Thoracic aorta (tissue), 2 donors: Measurements from ENCODE around the gene CAND2. TPM values are rescaled to one million over a fixed set of nuclear protein-coding genes. Genes with fewer than 3 reads are reported as not detected.

Source experiments
- ATAC-seq: fragments of 150-250 bp; one replicate; pipeline ENCODE4 v1.8.0; 2017; ENCODE audit warnings: low read depth; ENCODE audit not compliant: insufficient number of reproducible peaks, low FRiP score
- DNase-seq: peaks from one replicate; pipeline ENCODE4 v3.0.0-alpha.2; 2020; ENCODE audit warnings: low spot score
- H3K27ac ChIP-seq, 2 donors: fragments of 200-600 bp; sonication (generic); 1 replicate in 1 of 2; 2 replicates in 1 of 2; pipeline ENCODE4 v1.5.1; 2016; ENCODE audit warnings: mild to moderate bottlenecking in 2 of 2, moderate library complexity in 2 of 2
- H3K27me3 ChIP-seq: fragments of 200-600 bp; sonication (generic); replicated peaks from 2 replicates; pipeline ENCODE4 v1.6.0; 2016; ENCODE audit warnings: mild to moderate bottlenecking; ENCODE audit not compliant: insufficient read depth
- H3K36me3 ChIP-seq: fragments of 200-600 bp; sonication (generic); one replicate; pipeline ENCODE4 v1.5.1; 2016
- H3K4me1 ChIP-seq, 2 donors: fragments of 200-600 bp; sonication (generic); 1 replicate in 1 of 2; 2 replicates in 1 of 2; pipeline versions ENCODE4 v1.5.1 to v1.6.0; 2016; ENCODE audit warnings: low read depth in 2 of 2, mild to moderate bottlenecking in 1 of 2; ENCODE audit not compliant: control insufficient read depth in 1 of 2
- H3K4me3 ChIP-seq: fragments of 200-600 bp; sonication (generic); 2 replicates; pipeline ENCODE4 v1.5.1; 2016; ENCODE audit warnings: mild to moderate bottlenecking
- H3K9me3 ChIP-seq: fragments of 200-600 bp; sonication (generic); 2 replicates; pipeline ENCODE4 v1.5.1; 2016
- CTCF ChIP-seq: fragments of 200-600 bp; sonication (generic); IDR thresholded peaks from one replicate; pipeline ENCODE4 v1.5.1; 2019; ENCODE audit warnings: antibody characterized with exemption
- total RNA-seq, 2 donors: library from RNA; depleted of rRNA; stranded (reverse); fragments of >200 nt; gene quantifications; one replicate each; pipeline versions ENCODE4 v1.1.0 to v1.2.3, GENCODE V29; 2016

The CAND2 gene
- total RNA-seq, 2 donors from 2014 or later, result 25.9 to 44.6 TPM

DNA sequence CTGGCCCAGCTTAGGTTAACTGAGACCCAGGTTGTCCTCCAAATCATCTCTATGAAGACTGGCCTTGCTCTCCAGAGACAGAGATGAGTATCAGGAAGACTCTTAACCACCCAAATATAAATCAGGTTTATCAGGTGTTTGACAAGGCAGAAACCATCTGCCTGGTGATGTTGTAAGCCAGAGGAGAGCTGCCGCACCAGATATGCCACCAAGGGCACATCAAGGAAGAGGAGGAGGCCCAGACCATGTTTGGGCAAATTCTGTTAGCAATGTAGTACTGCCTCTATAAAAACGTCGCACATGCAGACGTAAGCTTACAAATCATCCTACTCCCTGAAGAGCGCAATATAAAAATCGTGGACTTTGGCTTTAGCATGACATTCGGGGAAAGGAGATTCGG, 65.9 kb downstream of the CAND2 start:
- no peak for DNase-seq
- ATAC-seq, result no peak
- H3K27me3 ChIP-seq, result no peaks in the 10 kb centered on the region
- no peaks in the 10 kb centered on the region for H3K36me3 ChIP-seq
- H3K4me1 ChIP-seq, result no peaks in the 10 kb centered on the region
- TF ChIP-seq CTCF, result no peak
- H3K4me3 ChIP-seq, result no peak overlapping the region
- no peak overlapping the region for H3K27ac ChIP-seq
- H3K9me3 ChIP-seq, result peaks cover 4% of the 10 kb centered on the region

GRCh38 chr3:12865271-12865670, 68.8 kb downstream of the CAND2 start:
- no peaks in the 10 kb centered on the region for H3K27me3 ChIP-seq
- peaks cover 5 to 15% of the 10 kb centered on the region in 2 donors for H3K4me1 ChIP-seq
- DNase-seq, result no peak
- H3K36me3 ChIP-seq, result no peaks in the 10 kb centered on the region
- peaks cover 4% of the 10 kb centered on the region for H3K9me3 ChIP-seq
- ATAC-seq, result no peak
- TF ChIP-seq CTCF, result no peak
- no peak overlapping the region for H3K27ac ChIP-seq
- H3K4me3 ChIP-seq, result no peak overlapping the region

- Histone ChIP-seq H3K4me3 (no peak overlapping the region), H3K27ac (no peak overlapping the region), H3K27me3 (no peaks in the 10 kb centered on the region), H3K36me3 (no peaks in the 10 kb centered on the region), H3K9me3 (peaks cover 4% of the 10 kb centered on the region), H3K4me1 (peaks cover 8 to 28% of the 10 kb centered on the region in 2 donors)
- no peak for TF ChIP-seq CTCF
- ATAC-seq (no peak), DNase-seq (no peak)
Measured at GRCh38 chr3:12866836-12867235, 70.4 kb downstream of the CAND2 start.

DNA sequence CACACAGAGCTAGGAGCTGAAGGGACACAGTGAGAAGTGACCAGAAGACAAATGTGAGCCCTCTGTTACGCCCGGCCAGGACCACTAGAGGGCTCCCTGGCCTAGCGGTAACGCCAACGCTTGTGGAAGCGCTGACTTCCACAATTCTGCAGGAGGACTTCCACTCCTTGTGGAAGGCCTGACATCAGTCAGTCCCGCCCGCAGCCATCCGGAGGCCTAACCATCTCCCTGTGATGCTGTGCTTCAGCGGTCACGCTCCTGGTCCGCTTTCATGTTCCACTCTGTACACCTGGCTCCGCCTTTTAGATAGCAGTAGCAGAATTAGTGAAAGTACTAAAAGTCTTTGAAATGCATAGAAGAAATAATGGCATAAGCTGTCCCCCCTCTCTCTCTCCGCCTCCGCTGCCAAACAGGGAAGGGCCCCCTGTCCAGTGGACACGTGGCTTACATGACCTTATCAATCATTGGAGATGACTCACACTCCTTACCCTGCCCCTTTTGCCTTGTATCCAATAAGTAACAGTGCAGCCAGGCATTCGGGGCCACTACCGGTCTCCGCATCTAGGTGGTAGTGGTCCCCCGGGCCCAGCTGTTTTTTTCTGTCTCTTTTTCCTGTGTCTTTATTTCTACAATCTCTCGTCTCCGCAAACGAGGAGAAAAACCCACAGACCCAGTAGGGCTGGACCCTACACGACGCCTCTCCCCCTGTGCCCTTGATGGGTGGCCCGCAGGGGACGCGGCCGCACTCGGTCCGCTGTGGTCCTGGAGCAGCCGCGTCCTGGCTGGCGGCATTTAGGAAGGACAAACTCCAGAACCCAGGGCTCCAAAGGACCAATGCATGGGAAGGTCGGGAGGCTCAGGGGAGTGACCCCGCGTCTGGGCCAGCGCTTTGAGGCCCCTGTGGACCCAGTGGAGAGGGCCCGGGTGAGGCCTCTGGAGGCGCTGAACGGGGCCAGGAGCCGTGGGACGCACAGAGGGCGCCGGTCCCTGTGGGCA, 71.9 kb downstream of the CAND2 start:
- TF ChIP-seq CTCF, result peak; percentile 87
- H3K27ac ChIP-seq, result no peak overlapping the region
- peak; percentile 60 for DNase-seq
- H3K4me3 ChIP-seq, result peak overlapping the region; percentile 61
- no peaks in the 10 kb centered on the region for H3K27me3 ChIP-seq
- peaks cover 4% of the 10 kb centered on the region for H3K9me3 ChIP-seq
- no peaks in the 10 kb centered on the region for H3K36me3 ChIP-seq
- peaks cover 8 to 29% of the 10 kb centered on the region in 2 donors for H3K4me1 ChIP-seq
- ATAC-seq, result peak; percentile 72

GRCh38 chr3:12869035-12869621, 72.6 kb downstream of the CAND2 start:
- DNase-seq (no peak), ATAC-seq (no peak)
- H3K27ac ChIP-seq, result no peak overlapping the region
- H3K27me3 ChIP-seq, result no peaks in the 10 kb centered on the region
- H3K4me3 ChIP-seq, result peak overlapping the region; percentile 61
- peaks cover 4% of the 10 kb centered on the region for H3K9me3 ChIP-seq
- peaks cover 8 to 29% of the 10 kb centered on the region in 2 donors for H3K4me1 ChIP-seq
- TF ChIP-seq CTCF, result no peak
- H3K36me3 ChIP-seq, result no peaks in the 10 kb centered on the region
